HUES48 (cell line): ENCODE measurements around the gene PKIB.
A peak's percentile ranks its signal among the peaks of the same experiment; 100 is the strongest.
"Not testable (repeated sequence)": the region's sequence is repeated elsewhere in the genome, so short reads cannot be mapped to it uniquely, and the experiment has no call there.

ENCODE experiments used
- H3K27ac ChIP-seq: one replicate; pipeline ENCODE4 v1.7.0; 2013; ENCODE audit warnings: low read depth, low read length, inconsistent platforms
- H3K27me3 ChIP-seq: 2 replicates; pipeline ENCODE4 v1.6.1; 2013; ENCODE audit warnings: mild to moderate bottlenecking, low read length; ENCODE audit not compliant: control insufficient read depth, insufficient read depth
- H3K36me3 ChIP-seq: 2 replicates; pipeline ENCODE4 v1.6.1; 2013; ENCODE audit warnings: low read length; ENCODE audit not compliant: control insufficient read depth, insufficient read depth
- H3K4me1 ChIP-seq: 2 replicates; pipeline ENCODE4 v1.6.1; 2013; ENCODE audit warnings: mild to moderate bottlenecking, low read length; ENCODE audit not compliant: control insufficient read depth, insufficient read depth
- H3K4me3 ChIP-seq: 2 replicates; pipeline ENCODE4 v1.5.1; 2013; ENCODE audit warnings: mild to moderate bottlenecking, low read depth, low read length
- H3K9ac ChIP-seq: 2 replicates; pipeline ENCODE4 v1.6.1; 2013; ENCODE audit warnings: mild to moderate bottlenecking, low read depth, low read length, moderate library complexity
- H3K9me3 ChIP-seq: 2 replicates; pipeline ENCODE4 v1.6.1; 2013; ENCODE audit warnings: low read length; ENCODE audit not compliant: control insufficient read depth, insufficient read depth

PKIB gene

GRCh38 chr6:122580737-122581136 is 29.5 kb upstream of the PKIB start:
- Histone ChIP-seq H3K9ac (no peak overlapping the region), H3K4me1 (no peaks in the 10 kb centered on the region), H3K4me3 (no peak overlapping the region), H3K27me3 (no peaks in the 10 kb centered on the region), H3K9me3 (no peaks in the 10 kb centered on the region), H3K27ac (no peak overlapping the region), H3K36me3 (no peaks in the 10 kb centered on the region)

GRCh38 chr6:122589115-122589514 is 21.1 kb upstream of the PKIB start:
- no peaks in the 10 kb centered on the region for H3K4me1 ChIP-seq
- H3K9ac ChIP-seq: no peak overlapping the region
- H3K9me3 ChIP-seq: no peaks in the 10 kb centered on the region
- no peak overlapping the region for H3K27ac ChIP-seq
- H3K27me3 ChIP-seq: no peaks in the 10 kb centered on the region
- no peaks in the 10 kb centered on the region for H3K36me3 ChIP-seq
- H3K4me3 ChIP-seq: no peak overlapping the region

DNA sequence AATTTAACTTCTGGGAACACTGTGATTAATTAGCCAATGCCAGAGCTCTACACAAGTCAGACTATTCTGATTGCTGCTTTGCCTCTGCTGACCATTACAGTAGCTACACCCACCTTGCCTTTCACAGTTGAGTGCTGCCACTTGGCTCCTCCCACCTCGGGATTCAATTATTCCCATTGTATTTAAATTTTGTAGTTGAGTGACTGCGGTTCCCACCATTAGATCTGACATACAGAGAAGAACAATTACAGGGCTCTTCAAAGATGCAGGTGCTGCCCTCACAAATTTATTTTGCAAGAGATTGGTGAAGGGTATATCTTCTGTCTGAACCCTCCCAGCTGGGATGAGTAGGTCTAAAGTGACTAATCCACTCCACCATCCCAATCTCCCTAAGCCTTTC is 11.9 kb upstream of the PKIB start:
- H3K9ac ChIP-seq, H3K27ac ChIP-seq, H3K27me3 ChIP-seq, H3K9me3 ChIP-seq, H3K4me1 ChIP-seq, H3K4me3 ChIP-seq, H3K36me3 ChIP-seq: not testable (repeated sequence)

- no peak overlapping the region for H3K27ac ChIP-seq
- no peaks in the 10 kb centered on the region for H3K36me3 ChIP-seq
- H3K9me3 ChIP-seq: no peaks in the 10 kb centered on the region
- peaks cover 21% of the 10 kb centered on the region for H3K27me3 ChIP-seq
- H3K4me1 ChIP-seq: no peaks in the 10 kb centered on the region
- H3K4me3 ChIP-seq: no peak overlapping the region
- no peak overlapping the region for H3K9ac ChIP-seq
Measured at GRCh38 chr6:122604676-122605075, 5.5 kb upstream of the PKIB start.

DNA sequence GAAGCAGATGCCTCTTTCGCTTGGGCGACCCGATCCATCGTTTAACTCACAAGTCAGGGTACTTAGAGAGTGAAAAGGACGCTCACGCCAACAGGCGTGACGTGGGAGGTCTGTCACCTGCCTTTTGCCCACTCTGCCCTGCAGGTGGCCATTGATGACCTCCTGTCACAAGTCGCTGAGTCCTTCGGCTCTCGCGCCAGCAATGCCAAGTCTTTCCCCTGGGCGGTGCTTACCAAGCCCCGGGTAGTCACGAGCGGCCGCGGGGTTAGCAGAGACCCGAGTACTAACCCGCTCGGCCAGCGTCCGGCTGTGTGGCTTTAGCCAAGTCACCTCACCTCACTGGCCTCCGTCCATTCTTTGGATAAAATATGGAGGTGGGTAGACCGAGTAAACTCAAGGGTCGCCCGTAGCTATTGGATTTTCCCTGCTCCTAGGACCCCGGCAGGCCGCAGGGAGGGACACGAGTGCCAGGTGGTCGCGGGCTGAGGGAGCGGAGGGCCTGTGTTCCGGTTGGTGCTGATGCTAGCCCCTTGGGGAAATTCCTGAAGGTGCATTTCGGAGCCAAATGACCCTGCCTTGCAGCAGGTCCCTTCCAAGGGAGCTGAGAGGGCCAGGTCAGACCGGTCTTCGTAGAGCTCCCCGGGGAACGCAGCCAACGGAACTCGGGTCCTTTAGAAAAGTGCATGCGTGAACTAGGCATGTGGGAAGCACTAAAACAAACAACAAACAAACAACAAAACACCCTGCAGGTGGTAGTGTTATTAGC is 668 bp downstream of the PKIB start:
- no peaks in the 10 kb centered on the region for H3K9me3 ChIP-seq
- H3K4me3 ChIP-seq: peak overlapping the region; percentile 72
- no peaks in the 10 kb centered on the region for H3K36me3 ChIP-seq
- H3K27ac ChIP-seq: no peak overlapping the region
- peaks cover 49% of the 10 kb centered on the region for H3K27me3 ChIP-seq
- H3K4me1 ChIP-seq: peaks cover 7% of the 10 kb centered on the region
- H3K9ac ChIP-seq: 0 out of 2 replicates have a peak overlapping the region, but pooled peaks have one; percentile 30

DNA sequence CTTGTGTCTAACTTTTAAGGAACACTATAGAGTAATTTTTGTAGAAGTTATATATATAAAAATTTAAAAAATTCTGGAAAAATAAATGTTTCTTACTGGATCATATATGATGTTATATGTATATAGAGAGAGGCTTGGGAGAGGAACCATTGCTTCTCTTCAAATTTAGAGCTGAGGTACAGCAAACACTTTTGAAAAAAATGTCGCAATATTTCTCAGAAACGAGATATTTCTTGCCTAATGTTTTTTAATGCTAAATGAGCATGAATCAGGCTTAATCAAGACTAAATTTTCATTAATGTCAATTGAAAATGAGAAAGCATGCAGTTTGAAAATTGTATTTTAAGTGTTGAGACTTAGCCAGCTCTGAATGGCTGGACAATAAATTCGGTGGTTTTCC is 2.6 kb downstream of the PKIB start:
- H3K4me3 ChIP-seq: no peak overlapping the region
- H3K9me3 ChIP-seq: no peaks in the 10 kb centered on the region
- no peaks in the 10 kb centered on the region for H3K36me3 ChIP-seq
- H3K4me1 ChIP-seq: peaks cover 7% of the 10 kb centered on the region
- H3K27me3 ChIP-seq: peaks cover 44% of the 10 kb centered on the region
- H3K27ac ChIP-seq: no peak overlapping the region
- no peak overlapping the region for H3K9ac ChIP-seq

DNA sequence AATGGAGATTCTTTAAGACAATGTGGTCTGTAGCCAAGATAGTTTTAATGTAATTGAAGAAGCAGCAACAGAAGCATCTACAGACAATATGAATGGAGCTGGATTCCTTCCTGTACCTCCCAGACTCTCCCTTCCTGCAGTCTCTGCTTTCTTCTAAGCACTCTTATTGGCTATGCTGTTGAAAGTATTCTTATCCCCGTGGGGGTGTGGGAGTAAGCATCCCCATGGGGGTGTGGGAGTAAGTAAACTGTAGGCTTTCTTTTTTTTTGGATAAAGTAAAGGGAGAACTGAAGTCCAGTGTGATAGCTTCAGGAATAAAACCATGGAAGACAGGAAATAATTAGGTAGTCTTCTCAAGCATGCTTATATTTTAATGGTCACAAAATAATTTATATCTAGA is 4.1 kb downstream of the PKIB start:
- H3K4me1 ChIP-seq: peaks cover 7% of the 10 kb centered on the region
- no peak overlapping the region for H3K9ac ChIP-seq
- H3K4me3 ChIP-seq: no peak overlapping the region
- H3K9me3 ChIP-seq: no peaks in the 10 kb centered on the region
- no peaks in the 10 kb centered on the region for H3K36me3 ChIP-seq
- peaks cover 32% of the 10 kb centered on the region for H3K27me3 ChIP-seq
- H3K27ac ChIP-seq: no peak overlapping the region

DNA sequence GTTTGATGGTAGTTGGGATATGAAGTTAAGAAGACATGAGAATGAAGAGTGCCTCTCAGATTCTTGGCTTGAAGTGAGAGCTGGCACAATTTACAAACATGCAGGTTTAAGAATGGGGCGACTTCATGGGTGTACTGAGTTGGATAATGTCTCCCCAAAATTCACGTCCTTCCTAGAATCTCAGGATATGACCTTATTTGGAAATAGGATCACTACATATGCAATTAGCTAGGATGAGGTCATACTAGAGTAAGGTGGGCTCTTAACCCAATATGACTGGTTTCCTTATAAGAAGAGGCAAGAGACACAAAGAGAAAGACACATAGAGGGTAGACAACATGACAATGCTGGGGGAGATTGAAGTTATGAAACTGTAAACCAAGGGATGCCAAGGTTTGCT is 5.2 kb downstream of the PKIB start:
- H3K9ac ChIP-seq: no peak overlapping the region
- peaks cover 7% of the 10 kb centered on the region for H3K4me1 ChIP-seq

GRCh38 chr6:122616877-122617276 is 6.7 kb downstream of the PKIB start:
- H3K27ac ChIP-seq: no peak overlapping the region
- H3K36me3 ChIP-seq: no peaks in the 10 kb centered on the region

More for the DNA sequence above, 5.2 kb downstream of the PKIB start:
- Histone ChIP-seq H3K9me3 (no peaks in the 10 kb centered on the region), H3K4me3 (no peak overlapping the region), H3K27ac (no peak overlapping the region), H3K36me3 (no peaks in the 10 kb centered on the region), H3K27me3 (peaks cover 22% of the 10 kb centered on the region)

DNA sequence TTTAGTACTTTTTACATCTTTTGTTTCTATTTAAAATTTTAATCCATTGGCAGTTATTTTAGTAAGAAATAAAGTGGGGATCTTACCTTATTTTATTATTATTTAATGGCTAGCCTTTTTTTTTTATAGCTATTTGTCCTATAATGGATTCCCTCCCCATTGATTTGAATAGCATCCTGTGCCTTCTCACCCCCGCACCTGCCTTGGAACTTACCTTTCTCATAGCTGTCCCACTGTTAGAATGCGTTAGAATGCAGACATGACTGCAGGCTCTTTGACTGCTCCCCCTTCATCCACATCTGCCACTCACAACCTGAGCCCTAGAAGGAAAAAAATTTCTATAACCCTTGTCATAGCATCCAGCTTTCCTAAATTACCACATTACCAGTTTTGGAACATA is 9.1 kb downstream of the PKIB start:
- Histone ChIP-seq H3K4me1 (no peaks in the 10 kb centered on the region), H3K27ac (no peak overlapping the region), H3K9me3 (no peaks in the 10 kb centered on the region), H3K27me3 (no peaks in the 10 kb centered on the region), H3K36me3 (no peaks in the 10 kb centered on the region), H3K9ac (no peak overlapping the region), H3K4me3 (no peak overlapping the region)

More at GRCh38 chr6:122616877-122617276, 6.7 kb downstream of the PKIB start:
- H3K9ac ChIP-seq: no peak overlapping the region
- peaks cover 8% of the 10 kb centered on the region for H3K27me3 ChIP-seq
- no peaks in the 10 kb centered on the region for H3K9me3 ChIP-seq
- no peak overlapping the region for H3K4me3 ChIP-seq
- H3K4me1 ChIP-seq: no peaks in the 10 kb centered on the region

DNA sequence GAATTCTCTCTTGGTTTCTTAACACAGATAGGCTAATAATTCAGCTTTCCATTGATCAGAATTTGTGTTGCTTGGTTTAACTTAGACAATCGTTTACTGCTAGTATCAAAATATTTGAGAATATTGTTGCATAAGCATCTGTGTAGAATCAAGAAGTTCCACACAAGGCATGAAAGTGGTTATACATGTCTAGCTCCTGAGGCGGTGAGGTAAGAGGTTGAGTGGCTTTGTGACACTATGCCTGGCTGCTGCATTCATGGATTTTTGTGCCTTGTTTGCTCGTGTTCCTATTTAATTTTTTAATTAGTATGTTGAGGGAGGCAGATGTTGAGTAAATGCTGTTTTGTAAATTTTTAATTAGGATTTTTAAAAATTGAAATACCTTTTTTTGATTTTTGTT is 10.2 kb downstream of the PKIB start:
- H3K4me3 ChIP-seq: no peak overlapping the region
- no peaks in the 10 kb centered on the region for H3K36me3 ChIP-seq
- no peaks in the 10 kb centered on the region for H3K9me3 ChIP-seq
- no peaks in the 10 kb centered on the region for H3K27me3 ChIP-seq
- no peak overlapping the region for H3K9ac ChIP-seq
- no peaks in the 10 kb centered on the region for H3K4me1 ChIP-seq
- no peak overlapping the region for H3K27ac ChIP-seq
